MM.1S (cell line): ENCODE measurements around the gene SIPA1L2.

Experiments used
- EZH2 ChIP-seq: fragments of 300-600 bp; sonication (generic); optimal IDR thresholded peaks from 2 replicates; pipeline ENCODE3; 2017; ENCODE audit warnings: low read depth, mild to moderate bottlenecking, antibody characterized with exemption, low read length, mixed read lengths
- EZH2phosphoT487 ChIP-seq: fragments of 300-600 bp; sonication (generic); IDR thresholded peaks from 2 replicates; pipeline ENCODE4 v1.6.1; 2018; ENCODE audit warnings: antibody characterized with exemption, low read length
- TF ChIP-seq, protein P1 (sequence below): fragments of 300-600 bp; sonication (generic); IDR thresholded peaks from 2 replicates; pipeline ENCODE4 v1.5.1; 2016; ENCODE audit warnings: antibody characterized with exemption, low read length, mixed read lengths

DNA sequence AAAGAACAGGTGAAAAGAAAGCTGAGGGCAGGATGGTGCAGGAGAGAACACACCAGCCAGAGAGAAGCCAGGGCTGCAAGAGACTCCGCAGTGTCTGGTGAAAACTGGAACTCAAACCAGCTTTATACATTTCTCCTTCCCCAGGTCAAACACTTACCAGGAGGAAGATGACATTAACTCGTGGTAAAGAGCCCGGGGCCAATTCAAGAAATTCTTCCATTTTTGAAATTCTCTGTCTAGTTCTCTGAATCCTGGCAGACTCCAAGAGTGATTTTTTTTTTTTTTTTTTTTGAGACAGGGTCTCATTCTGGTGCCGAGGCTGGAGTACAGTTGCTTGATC, 25.8 kb upstream of the SIPA1L2 start:
- no peak for TF ChIP-seq EZH2phosphoT487
- TF ChIP-seq, protein P1, sequence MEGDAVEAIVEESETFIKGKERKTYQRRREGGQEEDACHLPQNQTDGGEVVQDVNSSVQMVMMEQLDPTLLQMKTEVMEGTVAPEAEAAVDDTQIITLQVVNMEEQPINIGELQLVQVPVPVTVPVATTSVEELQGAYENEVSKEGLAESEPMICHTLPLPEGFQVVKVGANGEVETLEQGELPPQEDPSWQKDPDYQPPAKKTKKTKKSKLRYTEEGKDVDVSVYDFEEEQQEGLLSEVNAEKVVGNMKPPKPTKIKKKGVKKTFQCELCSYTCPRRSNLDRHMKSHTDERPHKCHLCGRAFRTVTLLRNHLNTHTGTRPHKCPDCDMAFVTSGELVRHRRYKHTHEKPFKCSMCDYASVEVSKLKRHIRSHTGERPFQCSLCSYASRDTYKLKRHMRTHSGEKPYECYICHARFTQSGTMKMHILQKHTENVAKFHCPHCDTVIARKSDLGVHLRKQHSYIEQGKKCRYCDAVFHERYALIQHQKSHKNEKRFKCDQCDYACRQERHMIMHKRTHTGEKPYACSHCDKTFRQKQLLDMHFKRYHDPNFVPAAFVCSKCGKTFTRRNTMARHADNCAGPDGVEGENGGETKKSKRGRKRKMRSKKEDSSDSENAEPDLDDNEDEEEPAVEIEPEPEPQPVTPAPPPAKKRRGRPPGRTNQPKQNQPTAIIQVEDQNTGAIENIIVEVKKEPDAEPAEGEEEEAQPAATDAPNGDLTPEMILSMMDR = no peak
- no peak for TF ChIP-seq EZH2
